Thyroid gland (tissue), 4 donors: ENCODE data around the gene TMCC2. TPM values are rescaled to one million over a fixed set of nuclear protein-coding genes. Genes with fewer than 3 reads are reported as not detected.

ENCODE experiments used
- DNase-seq, 2 donors: peaks; one replicate each; pipeline ENCODE4 v3.0.0-alpha.2; 2019
- H3K27ac ChIP-seq, 3 donors: fragments of 200-600 bp; sonication (generic); 1 replicate in 2 of 3; 2 replicates in 1 of 3; pipeline ENCODE4 v1.5.1; 2016 to 2019; ENCODE audit warnings: mild to moderate bottlenecking in 1 of 3, moderate library complexity in 1 of 3
- H3K27me3 ChIP-seq: fragments of 200-600 bp; sonication (generic); one replicate; pipeline ENCODE4 v1.5.1; 2019
- H3K36me3 ChIP-seq, 2 donors: fragments of 200-600 bp; sonication (generic); one replicate each; pipeline ENCODE4 v1.5.1; 2016 to 2019
- H3K4me1 ChIP-seq, 2 donors: fragments of 200-600 bp; sonication (generic); one replicate each; pipeline ENCODE4 v1.5.1; 2017 to 2019
- H3K4me3 ChIP-seq, 3 donors: fragments of 200-600 bp; sonication (generic); replicated peaks in 1 of 3; 1 replicate in 2 of 3; 2 replicates in 1 of 3; pipeline ENCODE4 v1.5.1; 2016; ENCODE audit warnings: mild to moderate bottlenecking in 1 of 3
- H3K9me3 ChIP-seq: fragments of 200-600 bp; sonication (generic); one replicate; pipeline ENCODE4 v1.5.1; 2017
- CTCF ChIP-seq, 6 experiments: fragments of 200-600 bp in 3 of 6; fragments of 450-650 bp in 3 of 6; sonication (generic) in 3 of 6; IDR thresholded peaks; one replicate each; pipeline ENCODE4 v1.5.1; 2016 to 2019; ENCODE audit warnings: antibody characterized with exemption in 6 of 6, mild to moderate bottlenecking in 2 of 6, inconsistent platforms in 1 of 6, moderate library complexity in 1 of 6
- POLR2A ChIP-seq, 2 donors: fragments of 450-650 bp; IDR thresholded peaks; one replicate each; pipeline ENCODE4 v1.6.1; 2017; ENCODE audit warnings: antibody characterized with exemption in 2 of 2, mild to moderate bottlenecking in 2 of 2, moderate library complexity in 1 of 2
- WGBS, 2 donors: methylation state at CpG; one replicate each; pipeline ENCODE4 v1.1.5; 2017; 5-methylcytosine and 5-hydroxymethylcytosine counted together
- intact Hi-C: fragments of 100-400 bp; cut with DNase I; formaldehyde crosslinking; loops from one replicate; pipeline ENCODE4 v1.15.1; 2023
- total RNA-seq, 4 donors: library from RNA; depleted of rRNA; stranded (reverse); fragments of >200 nt; gene quantifications; one replicate each; pipeline ENCODE4 v1.2.3, GENCODE V29; 2016

The TMCC2 gene
- total RNA-seq, 4 donors from 2014 or later = 2.3 to 3.6 (median 3.1) TPM

GRCh38 chr1:205321162-205321958 lies 93.6 kb downstream of the TMCC2 start, which contains the start of gene NUAK2:
Gene NUAK2 (minus strand): TSS chr1:205321745. CDS start chr1:205321628, 117 bp downstream.
- 1% methylated on average over 35 to 41 of the region's 75 CpGs for WGBS, 2 donors
- Histone ChIP-seq H3K4me3 (peak within 1 kb of the TSS; percentile 87 to 98 (median 97)), H3K27ac (peak within 1 kb of the TSS; percentile 94 to 97 (median 97)), H3K4me1 (peaks cover 33 to 46% of the 10 kb centered on the region in 2 donors), H3K27me3 (no peaks in the 10 kb centered on the region), H3K36me3 (no peaks in the 10 kb centered on the region), H3K9me3 (no peaks in the 10 kb centered on the region)
- DNase-seq = peak; percentile 98 to 99
- peak; percentile 77 to 99 for TF ChIP-seq POLR2A (IDR thresholded peaks at IDR 0.05)
- peak in 1 of 6 experiments; percentile 22 for TF ChIP-seq CTCF (IDR thresholded peaks at IDR 0.05)
- intact Hi-C loops = no loop called here

GRCh38 chr1:205321959-205322283 lies 94.2 kb downstream of the TMCC2 start:
- intact Hi-C loops = loop anchor here (2.0 kb wide), 1 partner anchor 49 kb away; no protein-coding TSS in a partner anchor
- no peaks in the 10 kb centered on the region for H3K27me3 ChIP-seq
- no peak for TF ChIP-seq CTCF (IDR thresholded peaks at IDR 0.05)
- no peak for TF ChIP-seq POLR2A (IDR thresholded peaks at IDR 0.05)
- no peak for DNase-seq
- H3K27ac ChIP-seq = peak overlapping the region; percentile 94 to 97 (median 97)
- H3K36me3 ChIP-seq = no peaks in the 10 kb centered on the region
- peak overlapping the region in 1 of 3 donors; percentile 87 for H3K4me3 ChIP-seq
- H3K9me3 ChIP-seq = no peaks in the 10 kb centered on the region
- H3K4me1 ChIP-seq = peaks cover 27 to 40% of the 10 kb centered on the region in 2 donors
- 45 to 68% methylated on average over 2 to 3 of the region's 5 CpGs for WGBS, 2 donors

Other genes starting within 250 kb of the TMCC2 start
- gene CNTN2, start 184.7 kb upstream of the TMCC2 start, total RNA-seq = under 1 TPM in 3 of 4 donors, not detected in 1; 0.20 to 0.45 (median 0.27) TPM
- 1 to 10 TPM in 2 of 4 donors, under 1 TPM in 2; 0.59 to 3.9 (median 1.5) TPM for gene TMEM81, start 143.5 kb upstream of the TMCC2 start, total RNA-seq
- 10 to 100 TPM; 19.4 to 86.5 (median 41.6) TPM for gene RBBP5, start 106.0 kb upstream of the TMCC2 start, total RNA-seq
- gene DSTYK, start 16.2 kb upstream of the TMCC2 start, total RNA-seq = 10 to 100 TPM; 12.9 to 21.1 (median 17.5) TPM
- gene NUAK2, start 93.8 kb downstream of the TMCC2 start, total RNA-seq = 10 to 100 TPM; 16.8 to 41.0 (median 26.8) TPM
- gene KLHDC8A, start 129.0 kb downstream of the TMCC2 start, total RNA-seq = 1 to 10 TPM; 1.1 to 2.0 (median 1.5) TPM
- 1 to 10 TPM in 3 of 4 donors, under 1 TPM in 1; 0.67 to 7.3 (median 6.0) TPM for gene LEMD1, start 194.1 kb downstream of the TMCC2 start, total RNA-seq
- gene BLACAT1, start 228.1 kb downstream of the TMCC2 start, total RNA-seq = 1 to 10 TPM; 2.3 to 4.2 (median 3.2) TPM